Thymus (tissue), 11 donors: Measurements from ENCODE around the gene RAD51B. TPM values are rescaled to one million over a fixed set of nuclear protein-coding genes. Genes with fewer than 3 reads are reported as not detected.

Experiments
- DNase-seq, 9 donors: peaks; one replicate each; pipeline ENCODE4 v3.0.0-alpha.2; 2013; ENCODE audit warnings: low spot score in 9 of 9, low read depth in 6 of 9, missing footprints in 1 of 9
- H3K27ac ChIP-seq, 2 donors: one replicate each; pipeline ENCODE4 v1.5.1; 2013; ENCODE audit warnings: control low read depth in 1 of 2, low read depth in 1 of 2, low read length in 1 of 2, mild to moderate bottlenecking in 1 of 2, moderate library complexity in 1 of 2
- H3K27me3 ChIP-seq, 2 donors: one replicate each; pipeline ENCODE4 v1.5.1; 2013; ENCODE audit warnings: low read length in 1 of 2; ENCODE audit not compliant: control insufficient read depth in 2 of 2, insufficient read depth in 1 of 2
- H3K36me3 ChIP-seq, 2 donors: one replicate each; pipeline ENCODE4 v1.5.1; 2013; ENCODE audit warnings: low read length in 1 of 2, mild to moderate bottlenecking in 1 of 2, moderate library complexity in 1 of 2; ENCODE audit not compliant: control insufficient read depth in 2 of 2, insufficient read depth in 2 of 2
- H3K4me1 ChIP-seq, 2 donors: one replicate each; pipeline ENCODE4 v1.5.1; 2013; ENCODE audit warnings: low read length in 2 of 2; ENCODE audit not compliant: control insufficient read depth in 2 of 2, insufficient read depth in 2 of 2
- H3K4me3 ChIP-seq, 2 donors: one replicate each; pipeline ENCODE4 v1.5.1; 2013; ENCODE audit warnings: low read length in 2 of 2, control low read depth in 1 of 2, mild to moderate bottlenecking in 1 of 2
- H3K9me3 ChIP-seq, 2 donors: one replicate each; pipeline ENCODE4 v1.5.1; 2013; ENCODE audit warnings: low read length in 1 of 2, mild to moderate bottlenecking in 1 of 2; ENCODE audit not compliant: control insufficient read depth in 2 of 2, insufficient read depth in 1 of 2
- WGBS: extraction: QIAGEN DNeasy Blood & Tissue Kit; methylation state at CpG from one replicate; pipeline ENCODE4 v1.1.7; 2013; 5-methylcytosine and 5-hydroxymethylcytosine counted together
- polyA plus RNA-seq: library from polyadenylated mRNA; stranded (reverse); fragments of 200-250 nt; gene quantifications from one replicate; pipeline ENCODE4 v1.2.3, GENCODE V29; 2013
- total RNA-seq: library from RNA; stranded (reverse); fragments of 120-200 nt; gene quantifications from one replicate; pipeline ENCODE4 v1.2.4, GENCODE V29; 2013
- donor health status: healthy.

RAD51B gene
- total and polyA plus RNA-seq, 2 donors, result 7.8 to 17.8 TPM

DNA sequence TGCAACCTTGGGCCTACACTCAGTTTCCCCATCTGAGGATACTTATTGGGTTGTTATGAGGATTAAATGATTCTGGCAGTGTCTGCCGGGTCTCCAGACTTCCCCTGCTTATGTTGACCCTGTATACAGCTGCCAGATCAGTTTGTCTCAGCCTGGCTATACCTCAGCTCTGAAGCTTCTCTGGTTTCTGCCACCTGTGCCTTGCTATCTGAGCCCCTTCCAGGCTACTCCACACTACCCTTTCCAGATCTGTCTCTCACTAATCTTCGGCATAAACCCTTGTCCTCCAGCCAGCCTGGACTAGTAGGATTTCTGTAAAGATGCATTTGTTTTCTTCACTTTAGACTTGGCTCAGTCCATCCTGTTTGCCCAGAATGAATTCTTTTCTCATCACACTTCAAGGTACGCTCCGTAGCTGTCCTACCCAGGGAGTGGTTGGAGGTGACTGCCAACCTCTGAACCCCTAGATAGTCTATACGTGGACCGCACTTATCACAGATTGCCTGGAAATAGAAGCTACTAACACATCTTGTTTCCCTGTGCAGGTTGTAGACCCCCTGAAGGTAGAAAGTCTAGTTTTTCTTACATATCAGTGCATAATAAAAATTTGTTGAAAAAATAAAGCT lies 422.4 kb downstream of the RAD51B start:
- 93% methylated on average over 6 of the region's 6 CpGs for WGBS
- H3K36me3 ChIP-seq, result no peaks in the 10 kb centered on the region
- H3K27me3 ChIP-seq, result no peaks in the 10 kb centered on the region
- DNase-seq, result no peak
- no peaks in the 10 kb centered on the region for H3K9me3 ChIP-seq
- H3K27ac ChIP-seq, result peak overlapping the region in 1 of 2 donors; percentile 6
- H3K4me3 ChIP-seq, result no peak overlapping the region
- peaks cover 19 to 59% of the 10 kb centered on the region in 2 donors for H3K4me1 ChIP-seq

DNA sequence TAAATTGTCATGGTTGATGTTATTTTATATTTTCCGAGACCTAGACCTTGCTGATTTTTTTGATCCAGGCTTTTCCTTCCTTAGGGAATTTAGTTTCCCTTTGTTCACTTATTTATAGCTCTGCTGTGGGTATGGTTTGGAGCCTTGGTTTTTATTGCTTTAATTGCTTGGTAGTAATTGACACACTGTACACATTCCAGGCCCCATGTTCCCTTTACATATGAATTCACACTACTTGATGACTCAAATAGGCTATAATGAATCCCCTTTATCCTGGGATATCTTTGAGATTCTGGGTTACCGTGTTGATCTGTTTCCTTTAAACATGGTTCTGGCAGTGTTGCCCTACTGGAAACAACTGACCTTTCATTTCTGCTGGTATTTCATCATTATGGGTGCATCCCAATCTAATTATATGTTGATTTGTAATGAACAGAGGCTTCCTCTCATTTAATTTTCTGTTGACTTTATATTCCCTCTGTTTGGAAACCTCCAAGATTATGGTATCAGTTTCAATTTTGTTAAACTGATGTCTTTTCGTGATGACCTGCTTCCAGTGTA lies 424.0 kb downstream of the RAD51B start:
- Histone ChIP-seq H3K27me3 (no peaks in the 10 kb centered on the region), H3K9me3 (no peaks in the 10 kb centered on the region), H3K36me3 (no peaks in the 10 kb centered on the region), H3K27ac (no peak overlapping the region), H3K4me1 (peaks cover 19 to 63% of the 10 kb centered on the region in 2 donors), H3K4me3 (no peak overlapping the region)
- 96% methylated on average over 3 of the region's 3 CpGs for WGBS
- DNase-seq, result no peak

DNA sequence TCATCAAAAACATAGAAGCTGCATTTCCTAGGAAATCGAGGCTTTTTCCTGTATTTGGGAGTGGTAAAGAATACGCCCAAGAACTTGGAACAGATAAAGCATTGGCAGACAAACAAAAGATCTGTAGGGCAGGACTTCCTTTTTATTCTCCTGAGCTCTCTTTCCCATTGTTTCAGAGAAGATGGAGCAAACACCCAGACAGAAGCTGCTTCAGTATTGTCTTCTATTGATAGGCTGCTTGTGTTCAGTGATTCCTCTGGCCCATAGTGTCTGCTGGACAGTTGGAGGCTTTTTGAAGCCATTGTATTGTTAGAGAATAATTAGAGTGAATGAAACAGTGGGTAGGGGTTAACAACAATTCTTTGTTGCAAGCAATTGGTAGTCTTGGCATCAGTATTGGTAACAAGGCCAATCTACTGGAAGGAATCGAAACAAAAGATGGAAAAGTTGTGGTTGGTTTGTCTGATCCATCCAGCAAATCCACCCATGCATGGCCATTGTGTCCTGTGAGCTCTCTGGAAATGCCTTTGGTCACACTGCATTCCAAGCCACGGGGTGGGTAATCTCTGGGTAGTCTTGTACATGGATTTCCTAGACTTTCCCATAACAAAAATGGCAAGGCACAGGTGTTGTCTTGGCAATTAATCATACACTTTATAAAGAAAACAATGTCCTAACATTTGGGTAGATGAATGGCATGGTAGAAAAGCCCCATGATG lies 424.8 kb downstream of the RAD51B start:
- WGBS, result 69% methylated on average over 4 of the region's 4 CpGs
- Histone ChIP-seq H3K4me3 (no peak overlapping the region), H3K36me3 (no peaks in the 10 kb centered on the region), H3K9me3 (no peaks in the 10 kb centered on the region), H3K27me3 (no peaks in the 10 kb centered on the region), H3K4me1 (peaks cover 13 to 61% of the 10 kb centered on the region in 2 donors), H3K27ac (peak overlapping the region; percentile 48 to 79)
- no peak for DNase-seq

DNA sequence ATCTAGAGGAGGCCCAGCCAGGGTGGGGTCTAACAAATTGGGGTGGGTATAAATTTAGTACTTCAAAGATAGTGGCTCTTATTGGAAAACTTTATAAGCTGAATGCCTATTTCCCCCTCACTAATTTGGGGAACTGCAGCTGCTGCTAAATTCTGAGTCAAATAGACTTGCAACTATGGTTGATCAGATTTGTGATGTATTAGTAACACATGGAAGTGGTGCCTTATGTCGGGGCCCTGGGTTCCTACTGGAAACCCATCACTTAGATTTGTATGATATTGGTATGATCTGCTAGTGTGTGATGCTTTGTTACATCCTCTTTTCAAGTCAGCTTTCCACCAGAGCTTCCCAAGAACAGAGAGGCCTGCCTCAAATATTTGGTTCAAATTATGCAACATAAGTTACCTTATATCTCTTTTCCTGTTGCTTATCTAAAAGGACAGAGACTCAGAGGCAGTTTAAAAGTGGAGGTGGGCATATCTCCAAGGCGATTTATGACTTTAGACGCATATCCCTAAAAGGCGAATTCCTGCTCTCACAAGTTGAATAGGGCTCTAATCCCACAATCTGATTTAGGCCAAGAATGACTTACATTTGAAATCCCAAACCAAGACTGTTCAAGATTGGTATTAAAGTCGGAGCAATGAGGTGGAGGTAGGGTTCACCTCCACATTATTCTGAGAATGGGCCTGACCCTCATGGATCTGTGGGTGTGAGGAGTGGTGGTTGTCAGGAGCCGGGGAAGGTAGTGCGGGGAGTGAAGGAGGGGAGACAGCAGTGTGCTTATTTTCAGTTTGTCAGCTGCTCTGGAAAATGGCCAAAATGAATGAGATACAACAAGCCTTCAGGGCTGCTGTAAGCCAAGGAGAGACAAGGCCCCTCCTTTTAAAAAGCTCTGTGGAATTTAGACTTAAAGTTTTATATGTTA lies 425.8 kb downstream of the RAD51B start:
- DNase-seq, result peak in 1 of 9 donors; percentile 29
- Histone ChIP-seq H3K4me3 (no peak overlapping the region), H3K36me3 (no peaks in the 10 kb centered on the region), H3K27me3 (no peaks in the 10 kb centered on the region), H3K4me1 (peaks cover 7 to 56% of the 10 kb centered on the region in 2 donors), H3K9me3 (no peaks in the 10 kb centered on the region), H3K27ac (peak overlapping the region; percentile 68 to 79)
- WGBS, result 81% methylated on average over 7 of the region's 7 CpGs

DNA sequence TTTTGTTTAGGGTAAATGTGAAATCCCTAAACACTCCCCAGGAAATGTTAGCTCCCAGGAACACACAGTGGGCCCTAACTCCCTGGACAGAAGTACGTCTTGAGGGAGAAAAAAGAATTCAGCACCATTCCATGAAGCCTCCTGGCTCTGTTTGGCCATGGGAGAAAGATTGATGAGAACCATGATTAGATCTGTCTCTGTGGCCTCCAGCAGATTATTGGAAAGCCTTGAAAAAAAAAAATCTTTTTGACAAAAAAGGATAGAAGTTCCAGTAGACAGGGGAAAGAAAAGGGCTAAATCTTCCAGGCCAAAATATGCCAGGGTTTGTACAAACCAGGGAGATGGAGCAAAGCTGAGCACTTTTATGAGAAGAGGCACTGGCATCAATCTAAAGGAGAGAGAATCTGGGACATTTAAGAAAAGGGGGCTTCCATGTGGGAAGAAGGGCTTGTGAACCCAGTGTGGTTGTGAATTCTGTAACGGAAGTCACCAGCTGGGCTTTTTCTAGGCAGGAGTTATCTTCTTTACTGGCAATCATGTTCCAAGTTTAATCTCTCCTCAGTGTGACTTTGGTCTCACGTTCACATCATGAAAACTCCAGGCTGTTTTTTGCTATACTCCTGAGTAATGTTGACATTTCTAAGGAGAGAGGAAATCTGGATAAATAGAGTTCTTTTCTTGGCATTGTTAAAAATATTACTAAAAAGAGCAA lies 426.7 kb downstream of the RAD51B start:
- Histone ChIP-seq H3K27me3 (no peaks in the 10 kb centered on the region), H3K4me3 (no peak overlapping the region), H3K4me1 (peaks cover 7 to 54% of the 10 kb centered on the region in 2 donors), H3K36me3 (no peaks in the 10 kb centered on the region), H3K27ac (peak overlapping the region; percentile 68 to 79), H3K9me3 (no peaks in the 10 kb centered on the region)
- 85% methylated on average over 3 of the region's 3 CpGs for WGBS
- DNase-seq, result no peak

DNA sequence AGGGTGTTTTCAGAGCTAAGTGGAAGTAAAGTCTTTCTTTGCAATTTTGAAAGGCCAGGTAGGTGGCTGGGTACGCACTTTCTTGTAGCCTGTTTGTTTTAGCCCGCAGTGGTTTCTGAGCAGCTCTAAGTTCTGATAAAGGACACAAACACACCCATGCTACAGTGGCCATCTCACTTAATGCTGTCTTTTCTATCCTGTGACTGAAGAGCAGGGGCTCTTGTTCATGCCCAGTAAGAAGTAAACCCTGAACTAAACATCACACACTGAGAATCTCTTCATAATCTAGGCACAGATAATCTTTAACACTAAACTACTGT lies 427.2 kb downstream of the RAD51B start:
- no peaks in the 10 kb centered on the region for H3K27me3 ChIP-seq
- no peak for DNase-seq
- 94% methylated on average over 2 of the region's 2 CpGs for WGBS
- H3K27ac ChIP-seq, result peak overlapping the region in 1 of 2 donors; percentile 79
- H3K9me3 ChIP-seq, result no peaks in the 10 kb centered on the region
- H3K36me3 ChIP-seq, result no peaks in the 10 kb centered on the region
- H3K4me3 ChIP-seq, result no peak overlapping the region
- peaks cover 6 to 55% of the 10 kb centered on the region in 2 donors for H3K4me1 ChIP-seq

DNA sequence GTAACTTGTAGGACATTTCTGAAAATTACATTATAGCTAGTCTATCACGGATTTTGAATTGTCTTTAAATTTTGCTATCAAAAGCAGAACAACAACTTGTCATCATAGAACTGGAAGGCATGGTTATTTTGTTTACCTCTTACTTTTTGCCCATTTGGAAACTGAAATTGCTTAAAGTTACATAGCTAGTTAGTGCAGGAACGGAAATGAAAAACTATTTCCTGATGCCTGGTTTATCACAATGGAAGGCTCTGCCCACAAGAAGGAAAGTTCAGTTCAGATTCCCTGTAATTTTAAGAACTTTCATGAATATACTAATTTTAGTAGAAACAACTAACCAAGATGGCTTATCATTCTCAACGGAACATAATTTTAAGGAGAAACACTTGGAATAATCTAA lies 427.7 kb downstream of the RAD51B start:
- H3K4me3 ChIP-seq, result no peak overlapping the region
- WGBS, result 86% methylated on average over 3 of the region's 3 CpGs
- no peaks in the 10 kb centered on the region for H3K36me3 ChIP-seq
- H3K4me1 ChIP-seq, result peaks cover 3 to 51% of the 10 kb centered on the region in 2 donors
- H3K27ac ChIP-seq, result peak overlapping the region in 1 of 2 donors; percentile 55
- no peak for DNase-seq
- no peaks in the 10 kb centered on the region for H3K27me3 ChIP-seq
- no peaks in the 10 kb centered on the region for H3K9me3 ChIP-seq

DNA sequence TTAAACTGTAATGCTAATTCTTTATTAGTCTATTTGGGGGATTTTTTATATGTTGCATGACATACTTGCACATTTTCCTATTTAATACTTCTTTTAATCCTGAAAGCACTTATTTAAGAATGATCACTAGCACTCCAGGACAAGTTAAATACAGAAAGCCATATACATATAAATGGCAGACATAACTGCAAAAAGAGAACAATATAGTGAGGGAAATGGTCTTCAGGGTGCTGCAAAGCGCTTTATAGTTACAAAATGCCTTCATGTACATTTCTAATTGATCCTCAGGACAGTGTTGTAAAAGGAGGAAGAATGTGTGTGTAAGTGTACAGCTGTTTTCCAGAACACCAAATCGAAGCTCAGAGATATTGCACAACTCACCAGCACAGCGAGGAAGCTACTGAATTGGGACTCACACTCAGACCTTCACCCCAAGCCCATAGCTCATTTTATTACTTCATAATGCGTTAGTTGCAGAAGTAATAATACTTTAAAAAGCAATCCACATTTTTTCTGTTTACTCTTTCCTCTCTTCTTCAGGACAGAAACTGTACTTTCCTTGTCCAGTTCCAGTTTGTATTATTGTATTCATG lies 428.2 kb downstream of the RAD51B start:
- Histone ChIP-seq H3K27me3 (no peaks in the 10 kb centered on the region), H3K36me3 (no peaks in the 10 kb centered on the region), H3K9me3 (no peaks in the 10 kb centered on the region), H3K4me1 (peaks cover 3 to 51% of the 10 kb centered on the region in 2 donors), H3K27ac (peak overlapping the region in 1 of 2 donors; percentile 39), H3K4me3 (no peak overlapping the region)
- WGBS, result 82% methylated on average over 4 of the region's 4 CpGs
- no peak for DNase-seq
